Glomerular visceral epithelial cell (primary cell): ENCODE results near the gene ABHD3.
"Not testable (repeated sequence)": the region's sequence is repeated elsewhere in the genome, so short reads cannot be mapped to it uniquely, and the experiment has no call there.

ENCODE experiments used
- DNase-seq: peaks from one replicate; pipeline ENCODE4 v3.0.0-alpha.2; 2016; ENCODE audit errors: extremely low spot score

The ABHD3 gene

DNA sequence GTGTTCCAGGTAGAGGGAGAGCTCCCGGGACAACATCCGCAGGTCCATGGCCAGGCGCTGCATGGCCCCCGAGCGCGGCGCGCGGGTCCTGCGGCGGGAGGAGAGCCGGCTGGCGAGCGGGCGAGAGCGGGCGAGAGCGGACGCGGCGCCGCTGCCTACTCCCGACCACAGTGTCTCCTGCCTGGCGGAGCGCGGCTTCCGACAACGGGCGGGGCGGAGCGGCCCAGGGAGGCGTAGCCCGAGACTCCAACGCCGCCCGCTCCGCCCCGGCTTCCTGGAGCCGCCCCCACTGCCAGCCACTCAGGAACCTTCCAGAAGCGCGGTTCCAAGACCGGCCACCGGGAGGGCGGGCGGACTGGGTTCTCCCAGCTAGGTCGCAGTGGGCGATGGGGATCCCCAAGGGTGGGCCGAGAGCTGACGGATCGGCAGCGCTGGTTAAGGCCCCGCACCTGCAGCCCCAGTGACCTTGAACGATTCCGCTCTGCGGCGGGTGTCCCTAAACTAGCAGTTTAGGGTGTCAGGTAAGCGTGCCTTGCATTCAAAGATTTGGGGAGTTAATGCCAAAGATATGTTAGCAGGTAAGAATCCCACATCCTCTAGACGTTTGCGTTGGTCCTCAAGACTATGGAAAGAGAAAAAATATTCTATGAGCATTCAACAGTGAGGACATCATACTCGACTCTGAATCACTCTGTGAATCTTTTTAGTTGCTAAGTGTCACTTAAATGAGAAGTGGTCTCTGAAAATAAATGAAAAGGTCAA is at the start of gene ABHD3:
Gene ABHD3 (minus strand): TSS at position 172 of the 762 bp plus-strand sequence. CDS start 109 bp downstream, at position 63.
- DNase-seq, result peak; percentile 94

GRCh38 chr18:21747764-21748693 is 43.5 kb upstream of the ABHD3 start:
- no peak for DNase-seq

DNA sequence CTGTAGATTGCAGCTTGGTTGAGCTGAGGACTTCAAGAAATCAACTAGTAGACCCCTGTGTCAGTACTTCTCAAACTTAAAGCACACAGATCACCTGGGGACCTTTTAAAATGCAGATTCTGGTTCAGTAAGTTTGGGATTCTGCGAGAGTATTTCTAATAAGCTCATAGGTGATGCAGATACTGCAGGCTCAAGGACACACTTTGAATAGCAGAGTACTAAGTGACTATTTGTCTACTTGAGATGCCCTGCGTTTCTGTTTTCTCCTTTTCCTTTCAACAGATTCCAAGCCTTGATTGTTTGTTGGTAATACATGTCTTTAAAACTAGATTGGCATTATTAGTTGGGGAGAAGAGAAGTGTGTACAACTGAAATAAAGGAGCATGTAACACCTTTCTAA is 42.7 kb upstream of the ABHD3 start:
- DNase-seq, result no peak

DNA sequence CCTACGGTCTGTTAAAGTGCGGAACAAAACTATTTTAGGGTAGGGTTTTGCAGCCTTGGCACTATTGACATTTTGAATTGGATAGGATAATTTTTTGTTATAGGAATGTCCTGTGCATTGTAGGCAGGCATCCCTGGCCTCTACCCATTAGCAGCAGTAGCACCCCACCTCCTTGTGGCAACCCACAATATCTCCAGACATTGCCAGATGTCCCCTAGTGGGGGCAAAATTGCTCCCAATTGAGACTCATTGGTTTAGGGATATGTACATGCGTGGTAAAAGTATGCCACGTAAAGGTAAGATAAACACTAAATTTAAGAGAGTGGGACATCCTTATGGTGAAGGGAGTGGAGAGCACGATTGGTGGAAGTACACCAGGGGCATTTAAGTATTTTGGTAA is 40.7 kb upstream of the ABHD3 start:
- peak; percentile 5 for DNase-seq

GRCh38 chr18:21743166-21743832 is 38.7 kb upstream of the ABHD3 start:
- DNase-seq, result no peak

DNA sequence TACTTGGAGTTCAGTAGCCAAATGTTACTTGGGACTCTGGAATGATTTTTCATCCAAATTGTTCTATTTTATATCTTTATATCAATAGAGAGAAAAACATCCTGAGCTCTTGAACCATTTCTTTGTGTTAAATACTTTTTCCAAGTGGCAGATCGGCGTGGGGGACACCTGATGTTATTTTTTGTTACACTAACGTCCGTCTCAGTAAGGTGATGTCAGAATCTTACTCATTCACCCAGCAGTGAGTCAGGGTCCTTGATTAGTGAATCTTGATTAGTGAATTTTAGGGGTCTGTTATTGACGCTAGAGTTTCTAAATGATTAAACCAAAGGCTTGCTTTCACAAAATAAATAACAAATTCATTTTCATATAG is 37.7 kb upstream of the ABHD3 start:
- DNase-seq, result no peak

DNA sequence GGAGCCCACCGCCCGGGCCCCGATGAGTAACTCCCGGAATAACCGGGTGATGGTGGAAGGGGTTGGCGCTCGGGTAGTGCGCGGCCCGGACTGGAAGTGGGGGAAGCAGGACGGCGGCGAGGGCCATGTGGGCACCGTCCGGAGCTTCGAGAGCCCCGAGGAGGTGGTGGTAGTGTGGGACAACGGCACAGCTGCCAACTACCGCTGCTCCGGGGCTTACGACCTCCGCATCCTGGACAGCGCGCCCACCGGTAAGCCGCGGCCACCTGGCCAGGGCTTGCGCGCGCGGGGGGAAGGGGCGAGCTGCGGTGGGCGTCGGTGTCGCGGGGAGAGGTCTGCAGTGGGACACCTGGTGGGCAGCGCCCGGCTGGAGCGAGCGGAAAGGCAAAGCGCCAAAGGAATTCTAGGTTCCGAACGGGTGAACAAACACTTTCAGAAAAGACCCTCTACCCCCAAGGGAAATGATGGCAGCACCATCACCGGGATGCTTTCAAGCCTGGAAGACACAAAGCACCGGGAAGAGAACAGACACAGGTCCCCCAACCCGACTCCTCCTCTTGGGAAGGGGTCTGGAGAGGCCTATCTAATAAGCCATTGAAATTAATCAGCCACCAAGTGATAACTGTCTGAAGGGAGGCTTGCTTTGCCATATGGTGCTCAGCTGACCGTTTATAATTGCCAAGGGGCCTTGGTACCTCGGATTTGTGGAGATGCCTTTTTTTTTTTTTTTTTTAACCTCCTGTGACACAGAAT is 37.2 kb upstream of the ABHD3 start:
- DNase-seq, result peak; percentile 24

DNA sequence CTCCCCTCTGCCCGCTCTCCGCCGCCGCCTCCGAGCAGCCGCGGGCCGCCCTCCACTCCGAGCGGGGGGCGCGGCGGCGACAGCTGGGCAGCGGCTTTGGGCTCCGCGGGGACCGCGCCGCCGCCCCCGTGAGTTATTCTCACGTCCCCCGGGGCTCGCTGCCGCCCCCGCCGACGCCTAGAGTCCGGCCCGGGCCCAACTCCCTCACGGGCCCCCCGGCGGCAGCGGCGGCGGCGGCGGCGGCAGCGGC is 36.7 kb upstream of the ABHD3 start:
- no peak for DNase-seq

GRCh38 chr18:21740538-21741311 is 36.2 kb upstream of the ABHD3 start, which contains the start of gene MIB1:
MIB1 (plus strand) TSS chr18:21740792; CDS start chr18:21741584, 792 bp downstream.
- DNase-seq, result peak; percentile 99

DNA sequence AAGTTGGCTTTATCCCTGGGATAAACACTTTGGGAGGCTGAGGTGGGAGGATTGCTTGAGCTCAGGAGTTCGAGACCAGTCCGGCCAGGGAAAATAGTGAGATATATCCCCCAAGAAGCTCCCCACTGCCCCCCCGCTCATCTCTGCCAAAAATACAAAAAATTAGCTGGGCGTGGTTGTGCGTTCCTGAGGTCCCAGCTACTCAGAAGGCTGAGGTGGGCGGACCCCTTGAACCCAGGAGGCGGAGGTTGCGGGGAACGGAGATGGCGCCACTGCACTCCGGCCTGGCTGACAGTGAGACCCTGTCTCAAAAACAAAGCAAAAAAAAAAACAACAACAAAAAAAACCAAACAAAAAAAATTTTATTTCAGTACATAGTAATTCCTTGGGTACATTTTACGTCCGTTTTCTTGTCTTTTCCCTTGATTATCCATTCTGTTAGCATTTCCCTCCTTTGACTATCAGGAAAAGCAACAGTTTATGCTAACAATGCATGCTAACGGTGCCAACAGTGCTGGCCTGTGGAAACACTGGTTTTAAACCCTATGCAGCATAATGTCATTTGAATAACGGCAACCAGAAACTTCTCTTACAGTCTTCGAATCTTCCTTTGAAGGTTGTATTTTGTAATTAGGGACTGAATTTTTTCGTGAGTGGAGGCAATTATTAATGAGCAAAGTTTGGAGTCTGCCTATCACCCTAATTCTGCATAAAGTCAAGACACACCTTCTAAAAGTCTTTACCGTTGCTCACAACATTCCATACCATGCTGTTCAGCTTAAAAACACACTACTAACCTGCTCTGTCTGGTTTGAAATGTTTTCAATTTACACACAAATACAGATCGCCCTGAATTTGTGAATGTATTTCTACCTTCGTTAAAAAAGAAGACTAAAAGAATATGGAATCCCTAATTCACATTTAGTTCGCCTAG is 35.3 kb upstream of the ABHD3 start:
- no peak for DNase-seq

- not testable (repeated sequence) for DNase-seq
Observed at GRCh38 chr18:21736926-21737325, 32.4 kb upstream of the ABHD3 start.

GRCh38 chr18:21735452-21736015 is 31.0 kb upstream of the ABHD3 start:
- DNase-seq, result no peak

DNA sequence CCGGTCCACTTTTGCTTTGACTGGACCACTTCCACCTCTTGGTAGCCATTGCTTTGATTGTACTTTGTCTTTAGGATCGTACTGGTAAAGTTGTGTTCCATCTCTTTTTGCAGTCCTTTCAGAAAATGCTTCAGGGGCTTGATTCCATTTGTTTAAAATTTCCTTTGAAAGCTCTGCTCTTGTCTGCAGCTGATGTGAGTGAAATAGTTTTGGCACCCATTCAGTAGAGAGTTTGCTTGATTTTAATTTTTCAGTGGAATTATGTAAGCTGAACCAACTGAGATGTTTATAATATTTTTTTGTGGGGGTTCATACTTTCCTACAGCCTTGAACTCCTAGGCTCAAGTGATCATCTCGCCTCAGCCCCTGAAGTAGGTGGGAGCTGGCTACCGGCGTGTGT is 28.4 kb upstream of the ABHD3 start:
- DNase-seq, result no peak

DNA sequence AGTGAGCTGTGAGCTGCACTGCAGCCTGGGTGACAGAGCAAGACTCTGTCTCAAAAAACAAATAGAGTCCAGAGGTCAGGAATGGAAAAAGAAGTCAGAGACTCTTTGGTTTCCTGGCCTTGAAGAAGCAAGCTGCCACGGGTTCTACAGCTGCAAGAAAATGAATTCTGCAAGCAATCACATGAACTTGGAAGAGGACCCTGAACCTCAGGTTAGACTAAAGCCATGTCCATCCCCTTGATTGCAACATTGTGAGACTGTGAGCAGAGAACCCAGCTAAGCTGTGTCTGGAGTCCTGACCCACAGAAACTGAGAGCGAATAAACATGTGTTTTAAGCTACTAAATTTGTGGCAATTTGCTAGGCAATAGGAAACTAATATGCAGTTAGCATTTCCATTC is 23.1 kb upstream of the ABHD3 start:
- DNase-seq, result no peak

DNA sequence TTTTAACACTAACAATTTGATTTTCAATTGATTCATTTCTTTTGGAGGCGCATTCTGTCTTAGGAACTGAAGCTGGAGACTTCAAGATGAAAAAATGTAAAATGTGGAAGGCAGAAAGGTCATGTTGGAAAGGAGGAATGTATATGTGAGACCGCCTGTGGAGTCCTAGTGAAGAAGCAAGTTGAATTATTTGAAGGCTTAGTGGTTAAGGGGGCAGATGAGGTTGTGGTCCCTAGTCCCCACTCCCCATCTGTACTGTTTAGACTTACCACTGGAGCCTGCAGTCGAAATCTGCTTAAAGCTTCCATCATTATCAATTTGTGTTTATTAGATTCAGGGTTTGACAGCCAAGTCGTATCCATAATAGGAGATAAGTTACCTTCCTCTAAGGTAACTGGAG is 20.6 kb upstream of the ABHD3 start:
- DNase-seq, result no peak

DNA sequence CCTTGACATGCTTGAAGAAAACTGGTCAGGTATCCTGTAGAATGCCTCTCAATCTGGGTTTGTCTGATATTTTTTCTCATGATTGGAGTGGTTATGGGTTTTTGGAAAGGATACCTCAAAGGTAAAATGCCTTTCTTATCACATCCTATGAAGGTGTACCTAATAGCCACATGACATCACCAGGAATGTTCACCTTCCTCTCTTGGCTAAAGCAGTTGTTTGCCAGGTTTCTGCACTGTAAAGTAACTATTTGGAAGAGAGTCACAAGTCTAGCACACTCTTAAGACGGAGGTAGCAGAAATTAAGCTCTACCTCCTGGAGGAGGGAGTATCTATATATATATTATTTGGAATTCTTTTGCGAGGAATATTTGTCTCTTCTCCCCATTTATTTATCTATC is 18.1 kb upstream of the ABHD3 start:
- no peak for DNase-seq

DNA sequence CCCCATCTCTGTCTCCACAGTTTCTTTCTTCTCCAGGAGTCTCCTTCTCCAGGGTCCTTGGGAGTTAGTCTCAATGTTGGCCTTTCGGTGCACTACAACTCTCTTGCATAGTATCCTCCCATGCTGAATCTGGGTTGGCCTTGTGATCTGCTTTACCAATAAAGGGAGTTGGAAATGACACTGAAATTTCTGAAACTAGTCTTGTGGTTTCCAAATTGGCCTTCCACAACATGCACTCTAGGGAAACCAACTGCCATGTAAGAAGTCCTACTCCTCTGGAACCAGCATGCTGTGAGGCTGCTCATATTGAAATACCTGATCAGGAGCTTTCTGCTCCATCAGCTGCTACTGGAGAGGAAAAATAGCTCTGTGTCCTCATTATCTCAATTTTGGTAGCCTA is 9.9 kb upstream of the ABHD3 start:
- no peak for DNase-seq

- not testable (repeated sequence) for DNase-seq
Observed at GRCh38 chr18:21707130-21707529, 2.6 kb upstream of the ABHD3 start.

DNA sequence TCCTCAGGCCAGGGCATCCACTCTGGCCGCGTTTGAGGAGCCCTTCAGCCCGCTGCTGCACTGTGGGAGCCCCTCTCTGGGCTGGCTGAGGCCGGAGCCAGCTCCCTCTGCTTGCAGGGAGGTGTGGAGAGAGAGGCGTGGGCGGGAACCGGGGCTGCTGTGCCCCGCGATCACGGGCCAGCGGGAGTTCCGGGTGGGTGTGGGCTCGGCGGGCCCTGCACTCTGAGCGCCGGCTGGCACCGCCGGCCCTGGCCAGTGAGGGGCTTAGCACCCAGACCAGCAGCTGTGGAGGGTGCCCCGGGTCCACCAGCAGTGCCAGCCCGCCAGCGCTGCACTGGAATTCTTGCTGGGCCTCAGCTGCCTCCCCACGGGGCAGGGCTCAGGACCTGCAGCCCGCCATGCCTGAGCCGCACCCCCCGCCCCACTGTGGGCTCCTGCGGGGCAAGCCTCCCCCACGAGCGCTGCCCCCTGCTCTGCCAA is 1.9 kb upstream of the ABHD3 start:
- DNase-seq, result no peak
